ENCODE results near the gene FCRLB. TPM values are rescaled to one million over a fixed set of nuclear protein-coding genes. Genes with fewer than 3 reads are reported as not detected.
A peak's percentile ranks its signal among the peaks of the same experiment; 100 is the strongest.
"Not testable (repeated sequence)": the region's sequence is repeated elsewhere in the genome, so short reads cannot be mapped to it uniquely, and the experiment has no call there.

Gene FCRLB
- total RNA-seq, 4 donors from 2014 or later: 0.65 to 2.2 (median 0.98) TPM

- TF ChIP-seq CTCF (IDR thresholded peaks at IDR 0.05): no peak
- ATAC-seq (ENCODE audit: low FRiP score): no peak
- DNase-seq (ENCODE audit: low spot score): no peak
Observed at GRCh38 chr1:161722406-161722805, 1.1 kb downstream of the FCRLB start.

- no peak for DNase-seq (ENCODE audit: low spot score)
- no peak for TF ChIP-seq CTCF (IDR thresholded peaks at IDR 0.05)
- ATAC-seq (ENCODE audit: low FRiP score): no peak
Observed at GRCh38 chr1:161723459-161724141, 2.3 kb downstream of the FCRLB start.

- not testable (repeated sequence) for ATAC-seq (ENCODE audit: low FRiP score)
Observed at GRCh38 chr1:161725258-161725907, 4.0 kb downstream of the FCRLB start.

GRCh38 chr1:161725908-161726472 lies 4.6 kb downstream of the FCRLB start:
- no peak for TF ChIP-seq CTCF (IDR thresholded peaks at IDR 0.05)
- no peak for ATAC-seq (ENCODE audit: low FRiP score)
- DNase-seq (ENCODE audit: low spot score): no peak

More at GRCh38 chr1:161725258-161725907, 4.0 kb downstream of the FCRLB start:
- not testable (repeated sequence) for DNase-seq (ENCODE audit: low spot score)

GRCh38 chr1:161726473-161727255 lies 5.3 kb downstream of the FCRLB start:
- ATAC-seq (ENCODE audit: low FRiP score): peak; percentile 90
- no peak for TF ChIP-seq CTCF (IDR thresholded peaks at IDR 0.05)
- DNase-seq (ENCODE audit: low spot score): peak; percentile 81

GRCh38 chr1:161727256-161727924 lies 6.0 kb downstream of the FCRLB start:
- no peak for TF ChIP-seq CTCF (IDR thresholded peaks at IDR 0.05)
- DNase-seq (ENCODE audit: low spot score) (no peak), ATAC-seq (ENCODE audit: low FRiP score) (peak; percentile 47)

All from omental fat pad (tissue), 4 donors.